A673 (cell line): ENCODE results near the gene CHRNA7. TPM values are rescaled to one million over a fixed set of nuclear protein-coding genes. Genes with fewer than 3 reads are reported as not detected.
"Not testable (repeated sequence)": the region's sequence is repeated elsewhere in the genome, so short reads cannot be mapped to it uniquely, and the experiment has no call there.

ENCODE experiments used
- BruUV-seq: library from RNA; stranded (reverse); fragments of 400-500 nt; replicated peaks from 2 replicates; lab custom pipeline; 2021; lab: Mats Ljungman, UMichigan
- CTCF ChIA-PET: fragments of 300-600 bp; sonication (Branson Sonifier 250); formaldehyde crosslinking; loops from one replicate; lab custom pipeline; 2022; ENCODE audit warnings: antibody characterized with exemption; lab: Charles Lee
- POLR2A ChIA-PET: fragments of 300-600 bp; sonication (Branson Sonifier 250); formaldehyde crosslinking; loops from one replicate; lab custom pipeline; 2022; ENCODE audit warnings: antibody characterized with exemption; ENCODE audit not compliant: low non-redundant PET; lab: Charles Lee
- DNase-seq: peaks from one replicate; pipeline ENCODE4 v3.0.0-alpha.2; 2015; ENCODE audit warnings: low spot score
- H3K27ac ChIP-seq: fragments of 200-600 bp; sonication (generic); 2 replicates; pipeline ENCODE4 v1.5.1; 2016; ENCODE audit warnings: mixed run types, low read depth, mild to moderate bottlenecking, mixed read lengths, antibody characterized with exemption, low read length; ENCODE audit not compliant: poor library complexity, severe bottlenecking
- H3K27me3 ChIP-seq: fragments of 200-600 bp; sonication (generic); replicated peaks from 2 replicates; pipeline ENCODE4 v1.6.1; 2017; ENCODE audit warnings: mixed run types, low read depth, mild to moderate bottlenecking, mixed read lengths, antibody characterized with exemption, low read length; ENCODE audit not compliant: insufficient read depth, poor library complexity
- H3K36me3 ChIP-seq: fragments of 200-600 bp; sonication (generic); 2 replicates; pipeline ENCODE4 v1.6.1; 2016; ENCODE audit warnings: mixed run types, mild to moderate bottlenecking, mixed read lengths, antibody characterized with exemption, low read length; ENCODE audit not compliant: insufficient read depth, poor library complexity, severe bottlenecking
- H3K4me1 ChIP-seq: fragments of 200-600 bp; sonication (generic); 2 replicates; pipeline ENCODE4 v1.6.1; 2017; ENCODE audit warnings: mixed run types, mild to moderate bottlenecking, mixed read lengths, antibody characterized with exemption, low read length; ENCODE audit not compliant: insufficient read depth, poor library complexity, severe bottlenecking
- H3K4me3 ChIP-seq: fragments of 200-600 bp; sonication (generic); 2 replicates; pipeline ENCODE4 v1.5.1; 2016; ENCODE audit warnings: low read depth, mixed run types, mild to moderate bottlenecking, mixed read lengths, low read length; ENCODE audit not compliant: poor library complexity, severe bottlenecking
- H3K9me3 ChIP-seq: fragments of 200-600 bp; sonication (generic); 2 replicates; pipeline ENCODE4 v1.6.1; 2016; ENCODE audit warnings: mixed run types, low read depth, mild to moderate bottlenecking, mixed read lengths, antibody characterized with exemption, low read length; ENCODE audit not compliant: poor library complexity, severe bottlenecking
- EZH2 ChIP-seq: fragments of 200-600 bp; sonication (generic); IDR thresholded peaks from 2 replicates; pipeline ENCODE4 v1.6.1; 2017; ENCODE audit warnings: borderline replicate concordance, low read depth, mild to moderate bottlenecking, mixed read lengths, antibody characterized with exemption, low read length; ENCODE audit not compliant: poor library complexity, severe bottlenecking
- intact Hi-C: fragments of 100-400 bp; cut with micrococcal nuclease; formaldehyde crosslinking; loops from one replicate; pipeline ENCODE4 v1.10.0; 2022; ENCODE audit not compliant: unreplicated experiment
- total RNA-seq: library from RNA; stranded (reverse); gene quantifications from 2 replicates; pipeline ENCODE4 v1.2.3, GENCODE V29; 2021
- TF ChIP-seq, protein P1 (sequence below): fragments of 300-800, 200-600 bp; sonication (generic); conservative IDR thresholded peaks from 2 replicates; pipeline ENCODE4 v1.5.1; 2017; ENCODE audit warnings: low read depth, mild to moderate bottlenecking, antibody characterized with exemption, low read length, moderate library complexity, mixed read lengths

CHRNA7 gene
- total RNA-seq, 1 experiment from 2014 or later = 3.7 TPM

DNA sequence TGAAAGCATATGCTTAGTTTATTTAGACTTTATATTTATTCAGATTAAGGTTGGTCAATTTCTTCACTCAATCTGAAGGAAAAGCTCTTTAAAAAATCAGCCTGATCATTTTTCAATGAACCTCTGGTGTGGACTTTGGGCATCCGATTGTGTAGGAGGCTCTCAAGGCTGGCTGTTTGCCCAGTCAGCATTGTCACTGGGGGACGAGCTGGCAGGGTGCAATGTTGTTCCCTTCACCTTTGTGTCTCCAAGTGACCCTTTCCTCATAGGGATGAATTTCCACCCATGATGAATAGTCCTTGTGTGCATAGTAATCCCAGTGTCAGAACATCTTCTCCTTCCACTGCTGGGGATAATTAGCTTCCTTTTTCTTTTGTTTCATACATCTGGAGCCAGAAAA, 102.5 kb downstream of the CHRNA7 start:
- Histone ChIP-seq H3K27ac (no peak overlapping the region), H3K9me3 (no peaks in the 10 kb centered on the region), H3K4me3 (no peak overlapping the region), H3K4me1 (no peaks in the 10 kb centered on the region), H3K27me3 (no peaks in the 10 kb centered on the region), H3K36me3 (no peaks in the 10 kb centered on the region)
- no peak for TF ChIP-seq EZH2
- TF ChIP-seq, protein P1, sequence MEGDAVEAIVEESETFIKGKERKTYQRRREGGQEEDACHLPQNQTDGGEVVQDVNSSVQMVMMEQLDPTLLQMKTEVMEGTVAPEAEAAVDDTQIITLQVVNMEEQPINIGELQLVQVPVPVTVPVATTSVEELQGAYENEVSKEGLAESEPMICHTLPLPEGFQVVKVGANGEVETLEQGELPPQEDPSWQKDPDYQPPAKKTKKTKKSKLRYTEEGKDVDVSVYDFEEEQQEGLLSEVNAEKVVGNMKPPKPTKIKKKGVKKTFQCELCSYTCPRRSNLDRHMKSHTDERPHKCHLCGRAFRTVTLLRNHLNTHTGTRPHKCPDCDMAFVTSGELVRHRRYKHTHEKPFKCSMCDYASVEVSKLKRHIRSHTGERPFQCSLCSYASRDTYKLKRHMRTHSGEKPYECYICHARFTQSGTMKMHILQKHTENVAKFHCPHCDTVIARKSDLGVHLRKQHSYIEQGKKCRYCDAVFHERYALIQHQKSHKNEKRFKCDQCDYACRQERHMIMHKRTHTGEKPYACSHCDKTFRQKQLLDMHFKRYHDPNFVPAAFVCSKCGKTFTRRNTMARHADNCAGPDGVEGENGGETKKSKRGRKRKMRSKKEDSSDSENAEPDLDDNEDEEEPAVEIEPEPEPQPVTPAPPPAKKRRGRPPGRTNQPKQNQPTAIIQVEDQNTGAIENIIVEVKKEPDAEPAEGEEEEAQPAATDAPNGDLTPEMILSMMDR = no peak
- ChIA-PET CTCF (no interaction called here), POLR2A (no interaction called here)
- DNase-seq = no peak
- intact Hi-C loops = no loop called here
- BruUV-seq = no TSS peak

DNA sequence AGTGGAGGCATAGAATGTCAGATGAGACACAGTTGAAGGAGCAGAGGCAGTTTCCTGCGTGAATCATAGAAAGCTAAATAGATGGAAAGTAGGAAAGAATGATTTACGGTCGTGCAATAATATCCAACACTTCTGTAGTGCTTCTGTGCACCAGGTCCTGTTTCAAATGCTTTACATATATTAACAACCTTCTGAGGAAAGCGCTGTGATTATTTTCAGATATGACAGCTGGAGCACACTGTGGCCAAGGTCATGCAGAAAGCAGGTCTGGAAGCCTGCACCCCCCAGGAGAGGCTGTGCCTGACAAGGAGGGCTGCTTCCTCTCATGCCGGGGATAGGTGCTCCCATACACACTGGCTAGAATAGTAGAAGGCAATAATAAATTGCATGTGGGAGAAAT, 104.5 kb downstream of the CHRNA7 start:
- intact Hi-C loops = no loop called here
- TF ChIP-seq, protein P1 = no peak
- TF ChIP-seq EZH2 = no peak
- no peak for DNase-seq
- ChIA-PET CTCF (no interaction called here), POLR2A (no interaction called here)
- H3K4me1 ChIP-seq = no peaks in the 10 kb centered on the region
- H3K27ac ChIP-seq = no peak overlapping the region
- BruUV-seq = no TSS peak
- no peak overlapping the region for H3K4me3 ChIP-seq
- no peaks in the 10 kb centered on the region for H3K9me3 ChIP-seq
- no peaks in the 10 kb centered on the region for H3K27me3 ChIP-seq
- H3K36me3 ChIP-seq = no peaks in the 10 kb centered on the region

DNA sequence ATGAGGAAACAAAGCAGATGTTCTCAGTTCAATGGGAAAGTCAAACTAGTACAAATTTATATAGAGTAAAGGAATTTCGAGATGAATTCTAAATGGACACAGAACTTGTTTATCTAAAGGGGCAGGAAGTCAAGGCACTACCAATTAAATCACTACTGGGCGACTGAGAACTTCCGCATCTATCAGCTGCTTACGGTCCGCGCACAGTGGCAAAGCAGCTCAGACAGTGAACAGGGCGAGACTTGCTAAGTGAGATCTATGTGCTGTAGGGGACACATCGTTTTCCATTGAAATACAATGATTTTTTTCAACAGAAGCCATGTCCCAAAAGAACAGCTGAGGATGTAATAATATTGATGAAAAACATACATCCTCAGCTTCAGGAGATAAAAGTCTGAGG, 105.0 kb downstream of the CHRNA7 start:
- intact Hi-C loops = no loop called here
- TF ChIP-seq EZH2 = no peak
- TF ChIP-seq, protein P1 = no peak
- no peaks in the 10 kb centered on the region for H3K9me3 ChIP-seq
- H3K36me3 ChIP-seq = no peaks in the 10 kb centered on the region
- no peak overlapping the region for H3K27ac ChIP-seq
- no peaks in the 10 kb centered on the region for H3K4me1 ChIP-seq
- CTCF ChIA-PET = no interaction called here
- POLR2A ChIA-PET = no interaction called here
- no peak for DNase-seq
- no peaks in the 10 kb centered on the region for H3K27me3 ChIP-seq
- BruUV-seq = no TSS peak
- H3K4me3 ChIP-seq = no peak overlapping the region

DNA sequence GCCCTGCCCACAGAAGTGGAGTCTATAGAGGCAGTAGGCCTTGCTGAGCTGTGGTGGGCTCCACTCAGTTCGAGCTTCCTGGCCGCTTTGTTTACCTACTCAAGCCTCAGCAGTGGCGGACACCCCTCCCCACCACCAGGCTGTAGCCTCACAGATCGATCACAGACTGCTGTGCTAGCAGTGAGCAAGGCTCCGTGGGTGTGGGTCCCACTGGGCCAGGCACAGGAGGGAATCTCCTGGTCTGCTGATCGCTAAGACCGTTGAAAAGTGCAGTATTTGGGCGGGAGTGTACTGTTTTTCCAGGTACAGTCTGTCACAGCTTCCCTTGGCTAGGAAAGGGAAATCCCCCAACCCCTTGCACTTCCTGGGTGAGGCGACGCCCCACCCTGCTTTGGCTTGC, 115.2 kb downstream of the CHRNA7 start:
- BruUV-seq, H3K27me3 ChIP-seq, H3K27ac ChIP-seq, H3K4me1 ChIP-seq, POLR2A ChIA-PET, DNase-seq, intact Hi-C loops, H3K36me3 ChIP-seq, H3K4me3 ChIP-seq, CTCF ChIA-PET, H3K9me3 ChIP-seq: not testable (repeated sequence)
